ENCODE results near the gene ZNF184. TPM values are rescaled to one million over a fixed set of nuclear protein-coding genes. Genes with fewer than 3 reads are reported as not detected.

The ZNF184 gene
- total and polyA plus RNA-seq, 9 donors = 8.4 to 15.1 (median 9.9) TPM

- 0% methylated on average over 17 of the region's 33 CpGs for WGBS (ENCODE audit: insufficient coverage)
- Histone ChIP-seq H3K4me3 (ENCODE audit: low read length) (peak overlapping the region; percentile 85), H3K36me3 (ENCODE audit: control insufficient read depth, insufficient read depth, low read length) (no peaks in the 10 kb centered on the region), H3K4me1 (ENCODE audit: control insufficient read depth, insufficient read depth, low read length) (peaks cover 7% of the 10 kb centered on the region), H3K27ac (ENCODE audit: low read length) (peak overlapping the region; percentile 99), H3K27me3 (ENCODE audit: control insufficient read depth, insufficient read depth, low read length) (no peaks in the 10 kb centered on the region), H3K9me3 (replicated peaks; ENCODE audit: control insufficient read depth, low read depth, low read length) (no peaks in the 10 kb centered on the region)
- DNase-seq = peak; percentile 97
These were observed 6.6 kb upstream of the ZNF184 start for GRCh38 chr6:27479319-27480182.

GRCh38 chr6:27478706-27479318, 5.9 kb upstream of the ZNF184 start:
- Histone ChIP-seq H3K36me3 (ENCODE audit: control insufficient read depth, insufficient read depth, low read length) (no peaks in the 10 kb centered on the region), H3K4me1 (ENCODE audit: control insufficient read depth, insufficient read depth, low read length) (peaks cover 7% of the 10 kb centered on the region), H3K27me3 (ENCODE audit: control insufficient read depth, insufficient read depth, low read length) (no peaks in the 10 kb centered on the region), H3K4me3 (ENCODE audit: low read length) (peak overlapping the region; percentile 85), H3K9me3 (replicated peaks; ENCODE audit: control insufficient read depth, low read depth, low read length) (no peaks in the 10 kb centered on the region), H3K27ac (ENCODE audit: low read length) (peak overlapping the region; percentile 99)
- peak; percentile 97 for DNase-seq
- 0% methylated on average over 23 of the region's 28 CpGs for WGBS (ENCODE audit: insufficient coverage)

- WGBS (ENCODE audit: insufficient coverage) = 13% methylated on average over 8 of the region's 12 CpGs
- Histone ChIP-seq H3K27me3 (ENCODE audit: control insufficient read depth, insufficient read depth, low read length) (no peaks in the 10 kb centered on the region), H3K9me3 (replicated peaks; ENCODE audit: control insufficient read depth, low read depth, low read length) (no peaks in the 10 kb centered on the region), H3K4me1 (ENCODE audit: control insufficient read depth, insufficient read depth, low read length) (peaks cover 7% of the 10 kb centered on the region), H3K4me3 (ENCODE audit: low read length) (peak overlapping the region; percentile 85), H3K27ac (ENCODE audit: low read length) (peak overlapping the region; percentile 99), H3K36me3 (ENCODE audit: control insufficient read depth, insufficient read depth, low read length) (no peaks in the 10 kb centered on the region)
- no peak for DNase-seq
These were observed 5.3 kb upstream of the ZNF184 start for GRCh38 chr6:27478141-27478705.

- 58% methylated on average over 2 of the region's 8 CpGs for WGBS (ENCODE audit: insufficient coverage)
- Histone ChIP-seq H3K4me3 (ENCODE audit: low read length) (no peak overlapping the region), H3K27me3 (ENCODE audit: control insufficient read depth, insufficient read depth, low read length) (no peaks in the 10 kb centered on the region), H3K36me3 (ENCODE audit: control insufficient read depth, insufficient read depth, low read length) (no peaks in the 10 kb centered on the region), H3K4me1 (ENCODE audit: control insufficient read depth, insufficient read depth, low read length) (peaks cover 7% of the 10 kb centered on the region), H3K27ac (ENCODE audit: low read length) (peak overlapping the region; percentile 99), H3K9me3 (replicated peaks; ENCODE audit: control insufficient read depth, low read depth, low read length) (no peaks in the 10 kb centered on the region)
- DNase-seq = no peak
These were observed 4.6 kb upstream of the ZNF184 start for GRCh38 chr6:27477318-27478013.

- no CpG with 5 or more reads among the region's 1 CpG for WGBS (ENCODE audit: insufficient coverage)
- Histone ChIP-seq H3K4me1 (ENCODE audit: control insufficient read depth, insufficient read depth, low read length) (peaks cover 9% of the 10 kb centered on the region), H3K27me3 (ENCODE audit: control insufficient read depth, insufficient read depth, low read length) (no peaks in the 10 kb centered on the region), H3K9me3 (replicated peaks; ENCODE audit: control insufficient read depth, low read depth, low read length) (no peaks in the 10 kb centered on the region), H3K27ac (ENCODE audit: low read length) (no peak overlapping the region), H3K4me3 (ENCODE audit: low read length) (no peak overlapping the region), H3K36me3 (ENCODE audit: control insufficient read depth, insufficient read depth, low read length) (no peaks in the 10 kb centered on the region)
- no peak for DNase-seq
These were observed 3.2 kb upstream of the ZNF184 start for GRCh38 chr6:27476090-27476489.

- Histone ChIP-seq H3K4me1 (ENCODE audit: control insufficient read depth, insufficient read depth, low read length) (peaks cover 9% of the 10 kb centered on the region), H3K27me3 (ENCODE audit: control insufficient read depth, insufficient read depth, low read length) (no peaks in the 10 kb centered on the region), H3K4me3 (ENCODE audit: low read length) (no peak overlapping the region), H3K27ac (ENCODE audit: low read length) (no peak overlapping the region), H3K36me3 (ENCODE audit: control insufficient read depth, insufficient read depth, low read length) (no peaks in the 10 kb centered on the region), H3K9me3 (replicated peaks; ENCODE audit: control insufficient read depth, low read depth, low read length) (no peaks in the 10 kb centered on the region)
- no peak for DNase-seq
- WGBS (ENCODE audit: insufficient coverage) = no CpG with 5 or more reads among the region's 3 CpGs
These were observed 1.8 kb upstream of the ZNF184 start for GRCh38 chr6:27474672-27475071.

- no peak overlapping the region for H3K4me3 ChIP-seq (ENCODE audit: low read length)
- WGBS (ENCODE audit: insufficient coverage) = 83% methylated on average over 4 of the region's 4 CpGs
- H3K9me3 ChIP-seq (replicated peaks; ENCODE audit: control insufficient read depth, low read depth, low read length) = no peaks in the 10 kb centered on the region
- no peaks in the 10 kb centered on the region for H3K27me3 ChIP-seq (ENCODE audit: control insufficient read depth, insufficient read depth, low read length)
- DNase-seq = no peak
- H3K27ac ChIP-seq (ENCODE audit: low read length) = no peak overlapping the region
- no peaks in the 10 kb centered on the region for H3K36me3 ChIP-seq (ENCODE audit: control insufficient read depth, insufficient read depth, low read length)
- peaks cover 9% of the 10 kb centered on the region for H3K4me1 ChIP-seq (ENCODE audit: control insufficient read depth, insufficient read depth, low read length)
These were observed 1.2 kb upstream of the ZNF184 start for GRCh38 chr6:27474172-27474465.

GRCh38 chr6:27472182-27472616, 706 bp downstream of the ZNF184 start:
- H3K4me1 ChIP-seq (ENCODE audit: control insufficient read depth, insufficient read depth, low read length) = peaks cover 3% of the 10 kb centered on the region
- 0% methylated on average over 13 of the region's 13 CpGs for WGBS (ENCODE audit: insufficient coverage)
- DNase-seq = peak; percentile 87
- peak overlapping the region; percentile 95 for H3K4me3 ChIP-seq (ENCODE audit: low read length)
- H3K36me3 ChIP-seq (ENCODE audit: control insufficient read depth, insufficient read depth, low read length) = peaks cover 7% of the 10 kb centered on the region
- no peaks in the 10 kb centered on the region for H3K9me3 ChIP-seq (replicated peaks; ENCODE audit: control insufficient read depth, low read depth, low read length)
- peak overlapping the region; percentile 97 for H3K27ac ChIP-seq (ENCODE audit: low read length)
- no peaks in the 10 kb centered on the region for H3K27me3 ChIP-seq (ENCODE audit: control insufficient read depth, insufficient read depth, low read length)

- H3K27me3 ChIP-seq (ENCODE audit: control insufficient read depth, insufficient read depth, low read length) = no peaks in the 10 kb centered on the region
- no peaks in the 10 kb centered on the region for H3K9me3 ChIP-seq (replicated peaks; ENCODE audit: control insufficient read depth, low read depth, low read length)
- peak overlapping the region; percentile 95 for H3K4me3 ChIP-seq (ENCODE audit: low read length)
- H3K36me3 ChIP-seq (ENCODE audit: control insufficient read depth, insufficient read depth, low read length) = peaks cover 11% of the 10 kb centered on the region
- H3K4me1 ChIP-seq (ENCODE audit: control insufficient read depth, insufficient read depth, low read length) = peaks cover 3% of the 10 kb centered on the region
- peak overlapping the region; percentile 97 for H3K27ac ChIP-seq (ENCODE audit: low read length)
- WGBS (ENCODE audit: insufficient coverage) = no CpG with 5 or more reads among the region's 6 CpGs
- DNase-seq = no peak
These were observed 1.4 kb downstream of the ZNF184 start for GRCh38 chr6:27471365-27472115.

Data from muscle of leg (tissue), 11 donors.